SK-N-MC (cell line): Measurements from ENCODE around the gene UNC50.

Source experiments
- EZH2 ChIP-seq: fragments of 200-600 bp; sonication (generic); IDR thresholded peaks from one replicate; pipeline ENCODE4 v1.6.1; 2017; ENCODE audit warnings: antibody characterized with exemption
- FOXP2 ChIP-seq: optimal IDR thresholded peaks from 2 replicates; pipeline ENCODE3; 2011; ENCODE audit warnings: mild to moderate bottlenecking, moderate library complexity; ENCODE audit not compliant: insufficient read depth; ENCODE audit errors: extremely low read length, control extremely low read depth
- POLR2AphosphoS5 ChIP-seq: IDR thresholded peaks from 2 replicates; pipeline ENCODE4 v1.6.1; 2012; ENCODE audit warnings: mild to moderate bottlenecking, low read depth, low read length, borderline replicate concordance

DNA sequence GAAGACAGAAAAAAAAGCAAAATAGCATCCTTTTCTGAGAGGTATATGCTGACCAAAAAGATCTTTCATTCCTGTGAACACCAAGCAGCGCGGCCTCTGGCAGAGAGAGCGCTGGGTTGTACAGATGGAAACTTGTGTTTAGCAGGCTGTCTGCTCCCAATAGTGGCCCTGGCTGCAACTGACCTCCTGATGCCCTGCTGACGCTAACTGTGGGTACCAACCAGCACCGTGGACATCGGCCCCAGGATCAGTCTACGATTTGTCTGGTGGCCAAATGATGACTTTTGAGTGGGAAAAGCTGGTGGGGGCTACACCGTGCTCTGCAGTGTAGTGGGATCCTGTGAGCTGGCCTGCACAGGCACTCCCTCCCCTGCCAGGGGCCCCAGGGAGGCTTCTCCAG is 15.8 kb upstream of the UNC50 start:
- TF ChIP-seq POLR2AphosphoS5 (no peak), EZH2 (no peak), FOXP2 (no peak)
